NCI-H2107 (cell line): ENCODE measurements around the gene CEP20.
A peak's percentile ranks its signal among the peaks of the same experiment; 100 is the strongest.

Source experiments
- DNase-seq: peaks from one replicate; lab custom pipeline; 2025; lab: John Stamatoyannopoulos, UW

The CEP20 gene

DNA sequence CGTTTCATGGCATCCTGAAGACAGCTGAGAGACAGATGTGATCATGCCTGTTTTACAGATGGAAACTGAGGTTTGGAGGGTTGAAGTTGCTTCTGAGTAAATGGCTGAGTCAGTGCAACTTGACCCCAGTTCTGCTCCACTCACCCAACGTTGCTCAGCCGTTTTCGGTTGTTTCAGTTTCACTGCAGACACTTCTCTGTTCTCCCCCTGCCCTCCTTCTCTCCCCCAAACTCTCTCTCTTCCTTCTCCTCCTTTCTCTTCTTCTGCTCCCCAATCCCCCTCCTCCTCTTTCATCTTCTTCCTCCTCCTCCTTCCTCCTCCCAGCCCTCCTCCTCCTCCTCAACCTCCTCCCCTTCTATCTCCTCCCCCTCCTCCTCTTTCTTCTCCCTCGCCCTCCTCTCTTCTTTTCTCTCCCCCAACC is 9.4 kb upstream of the CEP20 start:
- DNase-seq = no peak

DNA sequence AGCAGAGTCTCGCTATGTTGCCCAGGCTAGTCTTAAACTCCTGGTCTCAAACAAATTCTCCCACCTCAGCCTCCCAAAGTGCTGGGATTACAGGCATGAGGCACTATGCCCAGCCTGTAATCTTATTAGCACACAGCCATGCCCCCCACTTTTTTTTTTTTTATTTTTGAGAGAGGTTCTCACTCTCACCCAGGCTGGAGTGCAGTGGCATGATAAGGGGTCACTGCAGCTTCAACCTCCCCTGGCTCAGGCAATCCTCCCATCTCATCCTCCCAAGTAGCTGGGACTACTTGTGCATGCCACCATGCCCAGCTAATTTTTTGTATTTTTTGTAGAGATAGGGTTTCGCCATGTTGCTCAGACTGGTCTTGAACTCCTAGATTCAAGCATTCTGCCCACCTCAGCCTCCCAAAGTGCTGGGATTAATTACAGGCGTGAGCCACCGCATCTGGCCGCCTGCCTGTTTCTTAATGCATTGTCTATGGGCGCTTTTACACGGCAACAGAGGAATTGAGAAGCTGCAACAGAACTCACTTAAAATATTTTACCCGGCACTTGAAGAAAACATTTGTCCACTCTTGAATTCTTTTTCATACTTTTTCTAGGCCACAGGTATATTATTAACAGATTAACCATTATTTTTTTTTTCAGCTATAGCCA is 8.8 kb upstream of the CEP20 start:
- DNase-seq = no peak

DNA sequence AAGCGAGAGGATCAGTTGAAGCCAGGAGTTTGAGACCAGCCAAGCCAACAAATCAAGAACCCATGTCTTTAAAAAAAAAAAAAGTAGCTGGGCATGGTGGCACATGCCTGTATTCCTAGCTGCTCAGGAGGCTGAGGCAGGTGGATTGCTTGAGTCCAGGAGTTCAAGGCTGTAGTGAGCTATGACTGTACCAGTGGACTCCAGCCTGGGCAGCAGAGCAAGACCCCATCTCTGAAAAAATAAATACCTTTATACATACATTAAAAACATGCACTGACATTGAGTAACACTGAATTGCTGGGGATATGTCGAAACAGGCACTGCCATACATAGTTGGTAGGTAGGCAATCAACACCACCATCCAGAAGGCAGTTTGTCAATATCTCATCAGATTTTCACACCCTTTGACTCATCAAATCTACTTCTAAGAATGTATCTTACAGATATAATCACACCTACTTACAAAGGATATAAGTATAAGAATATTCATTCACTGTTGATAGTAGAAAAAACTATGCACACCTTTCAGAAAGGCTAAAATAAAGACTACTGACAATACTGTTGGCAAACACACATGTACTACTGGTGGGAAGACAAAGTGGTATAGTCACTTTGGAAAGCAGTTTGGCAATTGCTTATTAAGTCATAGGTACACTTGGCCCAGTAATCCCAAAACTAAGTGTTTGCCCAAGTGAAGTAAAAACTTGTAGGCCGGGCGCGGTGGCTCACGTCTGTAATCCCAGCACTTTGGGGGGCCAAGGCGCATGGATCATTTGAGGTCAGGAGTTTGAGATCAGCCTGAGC is 6.4 kb upstream of the CEP20 start:
- no peak for DNase-seq

DNA sequence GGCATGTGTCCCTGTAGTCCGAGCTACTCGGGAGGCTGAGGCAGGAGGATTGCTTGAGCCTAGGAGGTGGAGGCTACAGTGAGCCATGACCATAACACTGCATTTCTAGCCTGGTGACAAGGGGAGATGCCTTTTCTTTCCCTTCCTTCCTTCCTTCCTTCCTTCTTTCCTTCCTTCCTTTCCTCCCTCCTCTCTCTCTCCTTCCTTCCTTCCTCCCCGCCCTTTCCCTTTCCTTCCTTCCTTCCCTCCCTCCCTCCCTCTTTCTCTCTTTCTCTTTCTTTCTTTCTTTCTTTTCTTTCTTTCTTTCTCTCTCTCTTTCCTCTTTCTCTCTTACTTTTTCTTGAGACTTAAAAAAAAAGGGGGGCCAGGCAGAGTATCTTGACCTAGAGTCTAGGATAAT is 3.1 kb upstream of the CEP20 start:
- DNase-seq = no peak

DNA sequence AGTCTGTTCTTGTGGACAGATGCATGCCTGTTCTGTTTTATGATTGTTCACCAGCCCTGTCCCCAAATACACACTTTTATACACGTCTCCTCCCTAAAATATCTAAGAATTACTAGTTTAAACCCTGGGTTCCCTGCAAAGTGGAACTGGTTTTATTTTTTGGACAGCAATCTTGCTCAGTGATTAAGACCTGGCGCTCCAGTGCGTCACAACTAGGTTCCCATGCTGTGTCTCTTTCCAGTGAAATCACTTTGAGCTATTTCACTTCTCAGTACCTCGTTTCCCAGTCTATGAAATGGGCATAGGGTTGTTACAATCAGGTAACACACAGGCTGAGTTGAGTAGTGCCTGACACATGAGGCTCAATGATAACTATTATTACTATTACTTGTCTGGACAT is 1.1 kb downstream of the CEP20 start:
- DNase-seq = no peak

DNA sequence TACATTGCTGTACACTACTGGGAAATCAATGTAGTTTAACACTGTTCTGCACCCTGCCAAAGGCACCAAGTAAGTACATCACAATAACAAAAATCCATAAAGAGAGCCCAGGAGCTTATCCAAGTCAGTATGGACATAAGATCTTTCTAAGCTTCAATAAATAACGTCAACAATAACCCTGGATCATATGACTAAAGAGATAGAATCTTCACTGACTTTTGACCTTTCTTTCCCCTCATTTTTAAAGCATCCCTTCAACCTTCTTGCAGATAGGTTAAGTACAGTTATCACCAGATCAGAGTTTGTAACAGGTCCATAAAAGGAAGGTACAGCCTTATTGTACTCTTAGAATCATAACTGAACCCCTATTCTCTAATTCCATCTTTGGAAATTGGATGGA is 2.3 kb downstream of the CEP20 start:
- DNase-seq = no peak

DNA sequence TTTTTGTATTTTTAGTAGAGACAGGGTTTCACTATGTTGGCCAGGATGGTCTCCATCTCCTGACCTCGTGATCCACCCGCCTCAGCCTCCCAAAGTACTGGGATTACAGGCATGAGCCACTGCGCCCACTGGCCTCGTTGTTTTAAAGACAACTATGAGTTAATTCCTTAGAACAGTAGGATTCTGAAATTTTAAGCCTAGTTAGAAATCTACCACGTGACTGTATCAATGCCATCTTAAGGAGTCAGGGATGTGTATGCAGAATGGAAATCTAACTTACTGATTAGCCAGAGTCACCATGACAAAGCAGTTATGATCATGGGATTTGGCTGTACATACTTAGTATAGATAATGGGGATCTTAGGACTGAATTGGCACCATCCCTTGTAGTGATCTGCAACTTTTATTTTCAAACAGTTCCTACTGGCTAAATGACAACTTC is 2.8 kb downstream of the CEP20 start:
- DNase-seq = no peak

DNA sequence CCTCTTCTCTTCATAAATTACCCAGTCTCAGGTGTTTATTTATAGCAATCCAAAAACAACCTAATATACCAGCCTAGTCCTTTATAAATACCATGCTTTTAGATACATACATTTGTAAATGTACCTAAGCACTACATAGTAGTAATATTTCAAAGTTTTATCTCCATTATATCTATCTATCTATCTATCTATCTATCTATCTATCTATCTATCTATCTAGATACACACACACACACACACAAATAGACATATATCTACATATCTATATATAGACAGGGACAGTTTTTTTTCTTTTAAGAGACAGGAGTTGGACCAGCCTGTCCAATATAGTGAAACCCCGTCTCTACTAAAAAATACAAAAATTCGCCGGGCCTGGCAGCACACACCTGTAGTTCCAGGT is 5.8 kb downstream of the CEP20 start:
- no peak for DNase-seq

DNA sequence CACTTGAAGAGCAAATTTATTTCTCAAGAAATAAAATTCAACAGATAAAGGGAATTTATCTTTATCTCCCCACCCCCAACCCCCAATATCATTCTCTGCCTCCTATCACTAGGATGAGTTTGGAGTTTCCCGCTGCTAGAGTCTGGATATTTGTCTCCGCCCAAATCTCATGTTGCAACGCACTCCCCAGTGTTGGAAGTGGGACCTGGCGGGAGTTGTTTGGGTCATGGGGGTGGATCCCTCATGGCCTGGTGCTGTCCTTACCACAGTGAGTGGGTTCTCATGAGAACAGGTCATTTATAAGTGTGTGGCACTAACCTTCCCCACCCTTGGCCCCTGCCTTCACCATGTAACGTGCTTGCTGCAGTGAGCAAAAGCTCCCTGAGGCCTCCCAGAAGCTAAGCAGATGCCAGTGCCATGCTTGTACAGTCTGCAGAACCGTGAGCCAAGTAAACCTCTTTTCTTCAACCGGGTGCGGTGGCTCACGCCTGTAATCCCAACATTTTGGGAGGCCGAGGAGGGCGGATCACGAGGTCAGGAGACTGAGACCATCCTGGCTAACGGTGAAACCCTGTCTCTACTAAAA is 6.5 kb downstream of the CEP20 start:
- DNase-seq = no peak

DNA sequence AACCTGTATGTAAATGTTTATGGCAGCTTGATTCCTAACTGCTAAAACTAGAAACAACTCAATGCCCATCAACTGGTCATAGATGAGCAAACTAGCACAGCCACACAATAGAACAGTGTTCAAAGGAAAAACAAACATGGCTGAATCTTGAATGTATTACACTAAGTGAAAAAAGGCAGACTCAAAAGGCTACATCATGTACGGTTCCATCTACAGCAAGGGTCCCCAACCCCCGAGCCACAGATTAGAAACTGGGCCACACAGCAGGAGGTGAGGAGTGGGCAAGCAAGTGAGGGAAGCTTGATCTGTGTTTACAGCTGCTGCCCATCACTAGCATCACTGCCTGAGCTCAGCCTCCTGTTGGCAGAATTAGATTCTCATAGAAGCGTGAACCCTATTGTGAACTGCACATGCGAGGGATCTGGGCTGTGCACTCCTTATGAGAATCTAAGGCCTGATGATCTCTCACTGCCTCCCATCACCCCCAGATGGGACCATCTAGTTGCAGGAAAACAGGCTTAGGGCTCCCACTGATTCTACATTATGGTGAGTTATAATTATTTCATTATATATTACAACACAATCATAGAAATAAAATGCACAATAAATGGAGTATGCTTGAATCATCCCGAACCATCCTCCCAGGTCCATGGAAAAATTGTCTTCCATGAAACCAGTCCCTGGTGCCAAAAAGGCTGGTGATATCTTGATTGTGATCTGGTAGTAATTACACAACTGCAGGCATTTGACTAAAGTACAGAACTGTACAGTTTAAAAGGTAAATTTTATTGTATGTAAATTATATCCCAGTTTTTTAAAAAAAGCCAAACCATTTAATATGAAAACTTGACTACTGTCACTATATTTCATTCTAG is 7.7 kb downstream of the CEP20 start:
- DNase-seq = no peak

DNA sequence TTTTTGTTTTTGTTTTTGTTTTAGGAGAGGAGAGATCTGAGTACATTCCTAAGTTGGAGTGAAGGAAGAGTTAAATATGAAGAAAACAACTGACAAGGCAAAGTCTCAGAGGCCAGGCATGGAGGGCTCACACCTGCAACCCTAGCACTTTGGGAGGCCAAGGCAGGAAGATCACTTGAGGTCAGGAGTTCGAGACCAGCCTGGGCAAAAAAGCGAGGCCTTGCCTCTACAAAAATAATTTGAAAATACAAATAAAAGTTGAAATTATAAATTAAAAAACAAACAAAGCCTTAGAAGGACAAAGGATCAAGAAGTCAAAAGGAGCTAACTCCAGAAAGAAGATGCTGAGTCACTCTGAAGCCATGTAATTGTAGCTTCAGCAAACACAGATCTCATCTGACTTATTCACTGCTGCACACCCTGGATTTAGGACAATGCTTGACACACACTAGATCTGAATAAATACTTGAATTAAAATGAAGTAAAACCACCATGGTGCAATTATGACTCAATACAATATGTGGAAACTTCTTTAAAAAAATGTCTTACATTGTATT is 9.1 kb downstream of the CEP20 start:
- DNase-seq = peak; percentile 24

DNA sequence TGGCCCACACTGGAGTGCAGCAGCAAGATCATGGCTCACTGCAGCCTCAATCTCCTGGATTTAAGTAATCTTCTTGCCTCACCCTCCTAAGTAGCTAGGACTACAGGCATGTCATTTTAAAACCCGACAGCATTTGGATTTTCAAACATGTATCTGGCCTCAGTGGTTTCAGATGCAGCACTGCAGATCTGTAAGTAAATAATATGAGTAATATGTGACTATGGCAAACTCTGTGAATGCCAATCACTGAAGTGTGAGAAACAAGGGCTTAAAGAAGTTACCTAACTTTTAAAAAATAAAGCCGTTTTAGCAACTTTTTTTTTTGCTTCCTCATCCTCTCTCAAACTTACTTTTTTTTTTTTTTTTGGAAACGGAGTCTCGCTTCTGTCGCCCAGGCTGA is 11.9 kb downstream of the CEP20 start:
- DNase-seq = no peak

DNA sequence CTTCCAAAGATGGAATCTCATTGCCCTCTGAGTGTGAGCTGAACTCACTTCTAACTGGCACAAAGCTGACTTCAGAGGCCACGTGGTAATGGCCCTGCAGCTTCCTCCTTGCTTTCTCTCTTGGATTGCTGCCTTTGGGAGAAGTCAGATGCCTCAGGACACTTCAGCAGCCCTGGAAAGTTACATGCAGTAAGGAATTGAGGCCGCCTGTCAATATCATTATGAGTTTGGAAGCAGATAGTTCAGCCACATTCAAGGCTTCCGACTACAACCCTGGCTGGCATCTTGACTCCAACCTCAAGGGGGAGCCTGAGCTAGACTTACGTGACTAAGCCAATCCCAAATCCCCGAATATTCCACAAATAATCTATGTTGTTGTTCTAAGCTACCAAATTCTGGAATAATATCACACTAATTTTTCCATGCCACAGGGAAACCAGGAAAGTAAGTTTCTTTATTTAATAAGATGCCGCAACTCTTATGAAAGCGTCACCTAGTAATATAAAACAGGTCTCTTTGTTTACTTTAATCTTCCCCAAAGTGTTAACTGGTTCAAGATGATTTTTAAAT is 13.6 kb downstream of the CEP20 start:
- DNase-seq = no peak

DNA sequence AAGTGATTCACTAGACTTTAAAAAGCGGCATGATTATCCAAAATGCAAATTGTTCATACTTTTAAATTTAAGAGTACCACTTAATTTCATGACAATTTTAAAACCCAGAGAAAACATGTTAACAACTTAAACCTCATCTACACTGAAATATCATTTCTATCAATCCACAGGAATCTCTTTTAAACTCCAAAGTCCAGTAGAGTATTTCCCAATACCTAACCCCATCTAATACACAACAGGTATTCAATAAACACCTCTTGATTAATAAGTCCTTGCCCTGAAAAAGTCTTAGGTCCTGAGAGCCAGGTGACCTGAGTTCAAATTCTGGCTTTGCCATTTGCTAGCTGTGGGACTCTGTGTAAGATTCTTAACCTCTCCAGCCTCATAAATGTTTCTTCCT is 14.7 kb downstream of the CEP20 start:
- no peak for DNase-seq

DNA sequence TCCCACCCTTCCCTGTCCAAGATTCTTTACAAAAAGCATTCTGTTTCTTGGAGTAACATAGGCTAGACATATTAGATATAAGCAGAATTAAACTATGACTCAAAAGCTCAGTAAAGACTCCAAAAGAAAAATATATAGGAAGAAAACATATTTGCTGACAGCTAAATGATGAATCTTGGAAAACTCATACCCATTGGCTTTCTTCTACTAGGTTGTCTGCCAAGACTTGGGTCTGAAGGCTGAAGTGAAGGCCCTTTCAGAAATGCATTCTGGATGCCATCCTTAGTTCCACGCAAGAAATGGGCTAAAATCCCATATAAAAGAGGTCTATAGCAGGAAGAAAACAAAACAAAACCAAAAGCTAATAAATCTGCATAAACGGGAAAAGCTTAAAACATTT is 15.1 kb downstream of the CEP20 start:
- no peak for DNase-seq

DNA sequence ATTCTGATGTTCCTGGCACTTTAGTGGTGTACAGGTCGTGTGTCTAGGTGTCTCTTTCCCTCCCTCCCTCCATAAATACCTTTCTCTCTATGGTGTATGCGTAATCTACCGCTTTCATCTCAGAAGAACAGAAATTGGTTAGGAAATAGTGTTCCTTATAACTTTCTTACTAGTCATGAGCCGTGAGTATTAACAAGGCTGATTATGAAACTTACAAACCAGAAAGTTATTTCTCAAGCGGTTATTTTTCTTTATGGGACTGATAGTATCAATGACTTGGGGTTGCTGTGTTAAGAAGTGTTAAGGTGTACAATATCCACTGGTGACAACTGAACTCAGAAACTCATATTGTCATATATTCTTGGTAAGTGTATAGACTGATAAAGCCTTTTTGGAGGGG is 18.4 kb downstream of the CEP20 start:
- DNase-seq = no peak

DNA sequence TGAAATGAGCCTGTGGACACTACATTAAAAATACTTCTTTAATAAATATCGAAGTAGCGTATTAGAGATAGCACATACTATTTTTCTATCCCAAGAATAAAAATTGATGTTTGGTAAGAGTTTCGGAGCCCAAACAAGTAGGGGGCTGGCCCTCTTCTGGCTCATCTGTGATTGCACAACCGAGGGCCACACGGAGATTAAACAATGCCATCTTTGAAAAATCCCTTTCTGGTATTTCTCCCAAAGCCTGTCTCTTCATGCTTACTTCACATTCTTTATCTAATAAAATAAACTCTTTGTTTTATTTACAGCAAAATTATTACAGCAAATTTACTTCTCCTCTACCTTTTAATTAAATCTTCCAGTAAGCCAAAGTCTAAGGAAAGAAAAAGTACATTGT is 22.0 kb downstream of the CEP20 start:
- no peak for DNase-seq

DNA sequence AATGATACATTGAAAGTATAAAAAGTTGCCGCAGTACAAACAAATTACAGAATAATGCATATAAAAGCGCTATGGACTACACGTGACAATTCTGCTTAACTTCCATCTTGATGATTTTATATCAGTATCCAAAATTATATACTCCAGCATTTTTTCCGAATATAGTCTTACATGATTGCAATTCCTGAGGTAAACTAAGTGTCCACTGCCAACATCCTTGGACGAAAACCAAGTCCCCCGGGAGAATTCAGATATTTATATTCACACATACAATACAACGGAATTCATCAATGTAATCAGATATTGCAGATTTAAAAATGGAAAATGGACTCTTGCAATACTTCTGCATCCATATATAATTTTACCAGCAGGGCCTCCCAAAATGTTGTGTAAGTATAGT is 22.7 kb downstream of the CEP20 start:
- no peak for DNase-seq

DNA sequence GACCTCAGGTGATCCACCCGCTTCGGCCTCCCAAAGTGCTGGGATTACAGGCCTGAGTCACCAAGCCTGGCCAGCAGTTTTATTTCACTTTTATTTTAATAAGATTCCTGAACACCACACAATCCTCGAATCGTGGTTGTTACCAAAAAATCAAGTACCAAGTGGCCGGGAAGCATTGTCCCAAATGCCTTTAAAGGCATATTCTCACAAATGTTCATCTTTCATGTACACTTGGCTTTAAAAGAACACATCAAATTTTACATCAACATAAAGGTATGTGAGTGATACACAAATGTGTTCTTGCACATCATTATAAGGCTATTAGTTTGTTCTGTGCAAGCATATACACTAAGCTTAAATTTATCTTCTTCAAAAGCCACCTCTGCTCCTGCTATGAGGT is 23.5 kb downstream of the CEP20 start:
- DNase-seq = no peak

DNA sequence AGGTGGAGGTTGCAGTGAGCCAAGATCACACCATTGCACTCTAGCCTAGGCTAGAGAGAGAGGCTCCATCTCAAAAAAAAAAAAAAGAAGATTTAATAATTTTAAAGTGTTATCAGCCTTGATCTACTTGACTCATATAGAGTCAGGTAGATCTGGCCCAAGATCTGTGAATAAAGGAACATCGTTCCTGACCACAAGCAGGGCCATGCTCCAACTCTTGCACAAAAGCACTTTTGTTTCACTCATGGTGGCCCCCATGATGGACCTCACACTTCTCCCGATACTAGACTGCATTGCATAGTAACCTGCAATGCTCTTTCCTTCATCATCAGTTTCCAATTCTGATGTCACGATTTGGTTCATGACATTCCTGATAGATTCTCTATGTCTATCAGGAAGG is 26.4 kb downstream of the CEP20 start:
- DNase-seq = no peak

DNA sequence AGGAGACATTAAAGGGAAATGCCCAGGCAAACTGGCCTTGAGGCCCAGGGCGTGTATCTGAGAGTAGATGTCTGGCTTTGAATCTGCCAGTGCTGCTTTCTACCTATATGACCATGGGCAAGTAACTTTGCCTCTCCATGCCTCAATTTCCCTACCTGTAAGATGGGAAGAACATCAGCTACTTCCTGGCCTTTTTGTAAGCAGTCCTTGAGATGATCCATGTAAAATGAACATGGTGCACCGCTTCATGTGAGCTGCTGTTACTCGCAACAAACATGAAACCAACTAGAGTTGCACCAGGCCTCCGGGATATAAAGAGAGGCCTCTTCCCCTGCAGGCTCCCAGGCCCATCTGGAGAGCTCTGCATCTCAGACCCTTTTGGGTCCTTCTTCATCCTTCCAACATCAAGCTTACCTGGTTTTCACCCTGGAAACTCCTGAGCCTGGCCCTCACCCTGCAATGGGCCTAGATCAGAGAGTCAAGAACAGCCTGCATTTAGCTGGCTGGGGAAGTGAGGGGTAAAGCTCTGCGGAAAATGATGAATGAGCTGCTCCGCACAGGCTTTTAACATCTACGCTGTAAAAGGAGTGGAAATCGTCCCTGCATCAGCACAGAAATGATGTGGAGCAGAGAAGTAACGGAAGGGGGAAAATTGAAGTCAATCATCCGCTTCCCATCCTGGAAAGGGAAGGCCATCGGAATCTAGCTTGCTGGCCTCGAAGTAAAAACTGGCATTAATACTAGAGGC is 29.3 kb downstream of the CEP20 start:
- DNase-seq = no peak
